H9 (cell line): ENCODE data around the gene METTL26. TPM values are rescaled to one million over a fixed set of nuclear protein-coding genes. Genes with fewer than 3 reads are reported as not detected.

Experiments
- DNase-seq: peaks from one replicate; pipeline ENCODE4 v3.0.0-alpha.2; 2017
- H2AFZ ChIP-seq: one replicate; pipeline ENCODE4 v1.6.1; 2013; ENCODE audit warnings: mild to moderate bottlenecking, low read length, control low read depth, moderate library complexity
- H2AK5ac ChIP-seq: 2 replicates; pipeline ENCODE4 v1.6.1; 2013; ENCODE audit warnings: low read length, control low read depth, mixed read lengths; ENCODE audit not compliant: insufficient read length
- H2BK120ac ChIP-seq: one replicate; pipeline ENCODE4 v1.6.1; 2013; ENCODE audit warnings: low read depth, mild to moderate bottlenecking, low read length, control low read depth, inconsistent platforms; ENCODE audit not compliant: poor library complexity, severe bottlenecking
- H2BK12ac ChIP-seq: 2 replicates; pipeline ENCODE4 v1.6.1; 2013; ENCODE audit warnings: low read length, control low read depth, mixed read lengths, low read depth; ENCODE audit not compliant: insufficient read length
- H2BK15ac ChIP-seq: 2 replicates; pipeline ENCODE4 v1.6.1; 2013; ENCODE audit warnings: low read depth, low read length, control low read depth
- H2BK20ac ChIP-seq: one replicate; pipeline ENCODE4 v1.6.1; 2013; ENCODE audit warnings: low read depth, mild to moderate bottlenecking, low read length, control low read depth, inconsistent platforms; ENCODE audit not compliant: poor library complexity, severe bottlenecking
- H2BK5ac ChIP-seq: 2 replicates; pipeline ENCODE4 v1.6.1; 2013; ENCODE audit warnings: low read length, control low read depth, mixed read lengths; ENCODE audit not compliant: insufficient read length
- H3K14ac ChIP-seq: 2 replicates; pipeline ENCODE4 v1.6.1; 2013; ENCODE audit warnings: low read length, control low read depth; ENCODE audit not compliant: insufficient read depth
- H3K18ac ChIP-seq: 2 replicates; pipeline ENCODE4 v1.6.1; 2013; ENCODE audit warnings: low read depth, mild to moderate bottlenecking, mixed read lengths, low read length, control low read depth; ENCODE audit not compliant: insufficient read length
- H3K23ac ChIP-seq: 2 replicates; pipeline ENCODE4 v1.6.1; 2013; ENCODE audit warnings: low read length, control low read depth, mixed read lengths, low read depth; ENCODE audit not compliant: insufficient read length
- H3K23me2 ChIP-seq: 2 replicates; pipeline ENCODE4 v1.6.1; 2013; ENCODE audit warnings: low read depth, mild to moderate bottlenecking, mixed read lengths, low read length, control low read depth; ENCODE audit not compliant: insufficient read length, poor library complexity, severe bottlenecking
- H3K27ac ChIP-seq: 2 replicates; pipeline ENCODE4 v1.5.1; 2013; ENCODE audit warnings: low read length, control low read depth, mixed read lengths, low read depth; ENCODE audit not compliant: insufficient read length
- H3K27me3 ChIP-seq: 2 replicates; pipeline ENCODE4 v1.6.1; 2013; ENCODE audit warnings: low read length, control low read depth, inconsistent platforms; ENCODE audit not compliant: insufficient read depth
- H3K4ac ChIP-seq: 2 replicates; pipeline ENCODE4 v1.6.1; 2013; ENCODE audit warnings: low read depth, mild to moderate bottlenecking, control low read depth, inconsistent platforms, low read length, moderate library complexity
- H3K4me1 ChIP-seq: 2 replicates; pipeline ENCODE4 v1.6.1; 2013; ENCODE audit warnings: low read length, control low read depth, inconsistent platforms; ENCODE audit not compliant: insufficient read depth
- H3K4me2 ChIP-seq: 2 replicates; pipeline ENCODE4 v1.6.1; 2013; ENCODE audit warnings: low read length, control low read depth, mixed read lengths; ENCODE audit not compliant: insufficient read length, insufficient read depth
- H3K56ac ChIP-seq: 2 replicates; pipeline ENCODE4 v1.6.1; 2013; ENCODE audit warnings: low read depth, mild to moderate bottlenecking, mixed read lengths, low read length, control low read depth; ENCODE audit not compliant: insufficient read length
- H3K79me1 ChIP-seq: 2 replicates; pipeline ENCODE4 v1.6.1; 2013; ENCODE audit warnings: low read depth, mild to moderate bottlenecking, moderate library complexity, low read length, control low read depth, inconsistent platforms; ENCODE audit not compliant: insufficient read depth, poor library complexity, severe bottlenecking
- H3K79me2 ChIP-seq: 2 replicates; pipeline ENCODE4 v1.6.1; 2013; ENCODE audit warnings: low read length, control low read depth, inconsistent platforms; ENCODE audit not compliant: insufficient read depth
- H3K9ac ChIP-seq: 2 replicates; pipeline ENCODE4 v1.6.1; 2013; ENCODE audit warnings: low read length, control low read depth, mixed read lengths; ENCODE audit not compliant: insufficient read length; ENCODE audit errors: extremely low read depth
- H3K9me3 ChIP-seq: one replicate; pipeline ENCODE4 v1.6.1; 2013; ENCODE audit warnings: low read depth, low read length, inconsistent platforms; ENCODE audit not compliant: control insufficient read depth
- H3T11ph ChIP-seq: one replicate; pipeline ENCODE4 v1.6.1; 2013; ENCODE audit warnings: mild to moderate bottlenecking, low read length, control low read depth, inconsistent platforms
- H4K20me1 ChIP-seq: one replicate; pipeline ENCODE4 v1.6.1; 2013; ENCODE audit not compliant: control insufficient read depth, insufficient read length, insufficient read depth
- H4K5ac ChIP-seq: 2 replicates; pipeline ENCODE4 v1.6.1; 2013; ENCODE audit warnings: low read depth, mild to moderate bottlenecking, mixed read lengths, low read length, control low read depth; ENCODE audit not compliant: insufficient read length
- H4K8ac ChIP-seq: replicated peaks from 2 replicates; pipeline ENCODE4 v1.6.1; 2013; ENCODE audit warnings: low read length, control low read depth, mixed read lengths, low read depth; ENCODE audit not compliant: insufficient read length
- H4K91ac ChIP-seq: 2 replicates; pipeline ENCODE4 v1.6.1; 2013; ENCODE audit warnings: low read depth, mild to moderate bottlenecking, moderate library complexity, mixed read lengths, low read length, control low read depth; ENCODE audit not compliant: insufficient read length
- H3K27ac Mint-ChIP-seq, 3 experiments: 2 replicates in 2 of 3; 3 replicates in 1 of 3; pipeline ENCODE4 v1.8.0; 2020 to 2021; ENCODE audit warnings: mixed read lengths in 3 of 3, mild to moderate bottlenecking in 1 of 3, moderate library complexity in 1 of 3
- H3K27me3 Mint-ChIP-seq: 2 replicates; pipeline ENCODE4 v1.8.0; 2021; ENCODE audit warnings: low read depth, mild to moderate bottlenecking, moderate library complexity, mixed read lengths
- H3K36me3 Mint-ChIP-seq, 3 experiments: 2 replicates in 2 of 3; 3 replicates in 1 of 3; pipeline ENCODE4 v1.8.0; 2020 to 2021; ENCODE audit warnings: low read depth in 3 of 3, mixed read lengths in 3 of 3; ENCODE audit not compliant: insufficient read depth in 1 of 3
- H3K4me1 Mint-ChIP-seq, 2 experiments: 2 replicates each; pipeline ENCODE4 v1.8.0; 2020; ENCODE audit warnings: mixed read lengths in 2 of 2
- H3K4me3 Mint-ChIP-seq, 2 experiments: 2 replicates in 1 of 2; 3 replicates in 1 of 2; pipeline ENCODE4 v1.8.0; 2020 to 2021; ENCODE audit warnings: mild to moderate bottlenecking in 2 of 2, mixed read lengths in 2 of 2, moderate library complexity in 1 of 2
- H3K9me3 Mint-ChIP-seq, 2 experiments: 2 replicates in 1 of 2; 3 replicates in 1 of 2; pipeline ENCODE4 v1.8.0; 2020; ENCODE audit warnings: mild to moderate bottlenecking in 2 of 2, mixed read lengths in 2 of 2, moderate library complexity in 1 of 2
- WGBS: extraction: QIAGEN DNeasy Blood & Tissue Kit; methylation state at CpG from one replicate; pipeline ENCODE4 v1.1.7; 2013; ENCODE audit warnings: missing lambda C conversion rate, low lambda C conversion rate, mixed read lengths; ENCODE audit not compliant: insufficient read length; ENCODE audit errors: extremely low coverage; 5-methylcytosine and 5-hydroxymethylcytosine counted together
- total RNA-seq: library from RNA; stranded (reverse); gene quantifications from 2 replicates; pipeline ENCODE4 v1.2.1, GENCODE V29; 2021
- TF ChIP-seq, protein P1 (sequence below): fragments of 200-600 bp; sonication (generic); conservative IDR thresholded peaks from 3 replicates; pipeline ENCODE4 v1.8.0; 2021; ENCODE audit warnings: antibody characterized with exemption, mild to moderate bottlenecking

Gene METTL26
- total RNA-seq, 1 experiment from 2014 or later: 108 TPM

DNA sequence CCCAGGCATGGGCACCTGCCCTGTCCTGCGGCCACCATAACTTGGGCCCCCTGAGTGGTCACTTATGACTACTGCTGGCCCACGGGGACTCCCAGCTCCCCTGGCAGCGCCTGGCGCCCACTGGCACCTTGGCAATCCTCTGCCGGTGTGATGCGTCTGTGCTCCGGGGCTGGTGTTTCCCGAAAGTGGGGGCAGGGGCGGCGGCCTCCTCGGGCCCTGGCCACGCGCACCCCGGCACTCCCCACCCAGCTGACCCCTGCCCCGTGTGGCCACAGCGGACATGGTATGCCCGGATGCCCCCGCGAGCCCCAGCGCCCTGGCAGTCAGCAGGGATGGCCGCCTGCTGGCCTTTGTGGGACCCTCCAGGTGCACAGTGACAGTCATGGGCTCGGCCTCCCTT lies 21.4 kb upstream of the METTL26 start:
- no peak overlapping the region for H3K56ac ChIP-seq

More for the DNA sequence above, 21.4 kb upstream of the METTL26 start:
- no peak overlapping the region for H3K4me2 ChIP-seq
- no peak for DNase-seq
- H3K14ac ChIP-seq: no peak overlapping the region
- peaks cover 0 to 5% (median 1%) of the 10 kb centered on the region in 3 experiments; a peak in 3 of 7 replicates for H3K36me3 Mint-ChIP-seq
- no peak overlapping the region for H3K23ac ChIP-seq
- H3K23me2 ChIP-seq: no peaks in the 10 kb centered on the region
- H2BK15ac ChIP-seq: no peak overlapping the region
- H3K27me3 ChIP-seq: no peaks in the 10 kb centered on the region
- no peak overlapping the region for H3T11ph ChIP-seq
- H3K18ac ChIP-seq: no peak overlapping the region
- no peak overlapping the region for H2AK5ac ChIP-seq
- H3K4me1 Mint-ChIP-seq: peaks cover 0 to 5% of the 10 kb centered on the region in 2 experiments; a peak in 2 of 4 replicates
- no peaks in the 10 kb centered on the region for H3K79me2 ChIP-seq
- no peaks in the 10 kb centered on the region for H3K9me3 Mint-ChIP-seq
- H2AFZ ChIP-seq: no peak overlapping the region
- no peak overlapping the region for H4K91ac ChIP-seq
- no peaks in the 10 kb centered on the region; the same call in 1 of the 2 replicates for H3K4me1 ChIP-seq
- H3K9ac ChIP-seq: no peak overlapping the region
- no peaks in the 10 kb centered on the region for H3K79me1 ChIP-seq
- H3K4ac ChIP-seq: no peak overlapping the region
- H4K8ac ChIP-seq: no peak overlapping the region
- no peak overlapping the region for H2BK12ac ChIP-seq
- no peaks in the 10 kb centered on the region for H4K20me1 ChIP-seq
- H2BK20ac ChIP-seq: no peak overlapping the region
- H2BK120ac ChIP-seq: no peak overlapping the region
- H3K4me3 Mint-ChIP-seq: no peak overlapping the region
- no peaks in the 10 kb centered on the region for H3K9me3 ChIP-seq
- H2BK5ac ChIP-seq: no peak overlapping the region
- no CpG with 5 or more reads among the region's 22 CpGs for WGBS
- no peak overlapping the region for H3K27ac Mint-ChIP-seq
- H3K27ac ChIP-seq: no peak overlapping the region
- H3K27me3 Mint-ChIP-seq: no peaks in the 10 kb centered on the region
- TF ChIP-seq, protein P1, sequence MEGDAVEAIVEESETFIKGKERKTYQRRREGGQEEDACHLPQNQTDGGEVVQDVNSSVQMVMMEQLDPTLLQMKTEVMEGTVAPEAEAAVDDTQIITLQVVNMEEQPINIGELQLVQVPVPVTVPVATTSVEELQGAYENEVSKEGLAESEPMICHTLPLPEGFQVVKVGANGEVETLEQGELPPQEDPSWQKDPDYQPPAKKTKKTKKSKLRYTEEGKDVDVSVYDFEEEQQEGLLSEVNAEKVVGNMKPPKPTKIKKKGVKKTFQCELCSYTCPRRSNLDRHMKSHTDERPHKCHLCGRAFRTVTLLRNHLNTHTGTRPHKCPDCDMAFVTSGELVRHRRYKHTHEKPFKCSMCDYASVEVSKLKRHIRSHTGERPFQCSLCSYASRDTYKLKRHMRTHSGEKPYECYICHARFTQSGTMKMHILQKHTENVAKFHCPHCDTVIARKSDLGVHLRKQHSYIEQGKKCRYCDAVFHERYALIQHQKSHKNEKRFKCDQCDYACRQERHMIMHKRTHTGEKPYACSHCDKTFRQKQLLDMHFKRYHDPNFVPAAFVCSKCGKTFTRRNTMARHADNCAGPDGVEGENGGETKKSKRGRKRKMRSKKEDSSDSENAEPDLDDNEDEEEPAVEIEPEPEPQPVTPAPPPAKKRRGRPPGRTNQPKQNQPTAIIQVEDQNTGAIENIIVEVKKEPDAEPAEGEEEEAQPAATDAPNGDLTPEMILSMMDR: no peak
- H4K5ac ChIP-seq: no peak overlapping the region
